Gastroesophageal sphincter (tissue), 3 donors: Measurements from ENCODE around the gene MSH3.

Source experiments
- EP300 ChIP-seq: sonication (generic); formaldehyde crosslinking; IDR thresholded peaks from one replicate; pipeline ENCODE4 v1.6.1; 2017; ENCODE audit warnings: antibody characterized with exemption, mild to moderate bottlenecking
- POLR2A ChIP-seq, 2 donors: fragments of 450-650 bp; IDR thresholded peaks; one replicate each; pipeline ENCODE4 v1.6.1; 2017; ENCODE audit warnings: antibody characterized with exemption in 2 of 2, mild to moderate bottlenecking in 2 of 2, moderate library complexity in 1 of 2
- POLR2AphosphoS5 ChIP-seq: sonication (generic); formaldehyde crosslinking; IDR thresholded peaks from one replicate; pipeline ENCODE4 v1.6.1; 2017; ENCODE audit warnings: antibody characterized with exemption
- TF ChIP-seq, protein P1 (sequence below), 4 experiments: fragments of 200-600 bp in 2 of 4; fragments of 450-650 bp in 2 of 4; sonication (generic) in 1 of 4; IDR thresholded peaks; one replicate each; pipeline ENCODE4 v1.5.1; 2017 to 2019; ENCODE audit warnings: antibody characterized with exemption in 4 of 4, mild to moderate bottlenecking in 2 of 4, moderate library complexity in 2 of 4

DNA sequence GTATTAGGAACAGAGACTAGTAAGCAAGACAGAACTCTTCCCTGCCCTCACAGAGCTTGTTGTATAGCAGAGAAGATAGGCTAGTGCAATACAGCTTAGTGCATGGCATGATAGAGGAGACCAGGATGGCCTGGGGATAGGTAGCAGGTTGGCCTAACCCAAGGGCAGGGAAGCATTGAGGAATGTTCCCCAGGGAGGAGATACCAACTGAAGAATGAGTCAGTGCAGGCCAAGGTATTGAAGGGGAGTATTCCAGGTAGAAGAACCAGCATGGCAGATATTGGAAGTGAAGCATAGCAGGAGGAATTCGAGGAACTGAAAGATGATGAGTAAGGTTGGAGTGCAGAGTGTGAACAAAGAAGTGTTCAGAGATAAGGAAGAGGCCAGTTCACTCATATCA, 138.9 kb downstream of the MSH3 start:
- TF ChIP-seq, protein P1, sequence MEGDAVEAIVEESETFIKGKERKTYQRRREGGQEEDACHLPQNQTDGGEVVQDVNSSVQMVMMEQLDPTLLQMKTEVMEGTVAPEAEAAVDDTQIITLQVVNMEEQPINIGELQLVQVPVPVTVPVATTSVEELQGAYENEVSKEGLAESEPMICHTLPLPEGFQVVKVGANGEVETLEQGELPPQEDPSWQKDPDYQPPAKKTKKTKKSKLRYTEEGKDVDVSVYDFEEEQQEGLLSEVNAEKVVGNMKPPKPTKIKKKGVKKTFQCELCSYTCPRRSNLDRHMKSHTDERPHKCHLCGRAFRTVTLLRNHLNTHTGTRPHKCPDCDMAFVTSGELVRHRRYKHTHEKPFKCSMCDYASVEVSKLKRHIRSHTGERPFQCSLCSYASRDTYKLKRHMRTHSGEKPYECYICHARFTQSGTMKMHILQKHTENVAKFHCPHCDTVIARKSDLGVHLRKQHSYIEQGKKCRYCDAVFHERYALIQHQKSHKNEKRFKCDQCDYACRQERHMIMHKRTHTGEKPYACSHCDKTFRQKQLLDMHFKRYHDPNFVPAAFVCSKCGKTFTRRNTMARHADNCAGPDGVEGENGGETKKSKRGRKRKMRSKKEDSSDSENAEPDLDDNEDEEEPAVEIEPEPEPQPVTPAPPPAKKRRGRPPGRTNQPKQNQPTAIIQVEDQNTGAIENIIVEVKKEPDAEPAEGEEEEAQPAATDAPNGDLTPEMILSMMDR (IDR thresholded peaks at IDR 0.05): no peak
- TF ChIP-seq POLR2A (IDR thresholded peaks at IDR 0.05) (no peak), POLR2AphosphoS5 (no peak), EP300 (no peak)
